ENCODE measurements around the gene MAPRE3.

Gene MAPRE3

GRCh38 chr2:27018142-27018541, 47.7 kb downstream of the MAPRE3 start:
- DNase-seq, result no peak

GRCh38 chr2:27019459-27019858, 49.0 kb downstream of the MAPRE3 start:
- DNase-seq, result no peak

GRCh38 chr2:27019931-27020855, 49.8 kb downstream of the MAPRE3 start:
- DNase-seq, result no peak

GRCh38 chr2:27021253-27022049, 51.0 kb downstream of the MAPRE3 start:
- DNase-seq, result no peak

- no peak for DNase-seq
Measured at GRCh38 chr2:27023740-27024139, 53.3 kb downstream of the MAPRE3 start.

GRCh38 chr2:27024188-27024587, 53.8 kb downstream of the MAPRE3 start:
- DNase-seq, result no peak

GRCh38 chr2:27024812-27025211, 54.4 kb downstream of the MAPRE3 start:
- no peak for DNase-seq

- DNase-seq, result no peak
Measured at GRCh38 chr2:27025281-27025800, 54.9 kb downstream of the MAPRE3 start.

GRCh38 chr2:27025861-27026851, 55.7 kb downstream of the MAPRE3 start:
- no peak for DNase-seq

GRCh38 chr2:27027211-27027651, 56.8 kb downstream of the MAPRE3 start:
- no peak for DNase-seq

GRCh38 chr2:27029051-27029450, 58.6 kb downstream of the MAPRE3 start:
- no peak for DNase-seq

GRCh38 chr2:27032495-27033252, 62.2 kb downstream of the MAPRE3 start, which contains the start of gene TMEM214:
Gene TMEM214 (plus strand): TSS chr2:27032965. CDS start chr2:27033016, 51 bp downstream.
- DNase-seq, result peak; percentile 87

GRCh38 chr2:27033253-27033852, 62.9 kb downstream of the MAPRE3 start:
- no peak for DNase-seq

- no peak for DNase-seq
Measured at GRCh38 chr2:27038012-27038411, 67.6 kb downstream of the MAPRE3 start.

- DNase-seq, result no peak
Measured at GRCh38 chr2:27038631-27039339, 68.3 kb downstream of the MAPRE3 start.

GRCh38 chr2:27039426-27039825, 69.0 kb downstream of the MAPRE3 start:
- no peak for DNase-seq

GRCh38 chr2:27039871-27040270, 69.4 kb downstream of the MAPRE3 start:
- DNase-seq, result no peak

GRCh38 chr2:27040282-27040681, 69.8 kb downstream of the MAPRE3 start:
- DNase-seq, result no peak

- DNase-seq, result no peak
Measured at GRCh38 chr2:27041752-27042151, 71.3 kb downstream of the MAPRE3 start.

GRCh38 chr2:27042159-27042661, 71.8 kb downstream of the MAPRE3 start:
- no peak for DNase-seq
